GM12878 (cell line): ENCODE measurements around the gene DBR1. TPM values are rescaled to one million over a fixed set of nuclear protein-coding genes. Genes with fewer than 3 reads are reported as not detected.
A peak's percentile ranks its signal among the peaks of the same experiment; 100 is the strongest.

ENCODE experiments used
- BRCA1 ChIP-seq: IDR thresholded peaks from 2 replicates; pipeline ENCODE4 v1.6.1; 2011; ENCODE audit warnings: low read depth, low read length, improper control_type of control experiment
- ESRRA ChIP-seq: IDR thresholded peaks from 2 replicates; pipeline ENCODE4 v1.6.1; 2012; ENCODE audit warnings: mild to moderate bottlenecking, low read length, improper control_type of control experiment
- IRF5 ChIP-seq: fragments of 450-650 bp; IDR thresholded peaks from 2 replicates; pipeline ENCODE4 v1.6.1; 2017; ENCODE audit warnings: borderline replicate concordance
- NBN ChIP-seq: fragments of 450-650 bp; IDR thresholded peaks from 2 replicates; pipeline ENCODE4 v1.6.1; 2016
- NR2C2 ChIP-seq: IDR thresholded peaks from 2 replicates; pipeline ENCODE4 v1.6.1; 2011; ENCODE audit warnings: borderline replicate concordance, low read depth; ENCODE audit not compliant: control insufficient read depth, insufficient read length
- NRF1 ChIP-seq: conservative IDR thresholded peaks from 2 replicates; pipeline ENCODE4 v1.6.1; 2011; ENCODE audit warnings: mild to moderate bottlenecking, low read depth, low read length, improper control_type of control experiment
- RAD51 ChIP-seq: fragments of 450-650 bp; IDR thresholded peaks from 2 replicates; pipeline ENCODE4 v1.6.1; 2016; ENCODE audit warnings: moderate library complexity, mild to moderate bottlenecking, inconsistent platforms
- RUNX3 ChIP-seq: IDR thresholded peaks from 2 replicates; pipeline ENCODE4 v1.6.1; 2012; ENCODE audit warnings: low read length, inconsistent platforms
- polyA plus RNA-seq, 11 experiments: library from polyadenylated mRNA; depleted of rRNA in 4 of 11; unstranded in 6 of 11; stranded (reverse) in 5 of 11; fragments of >200 nt; fragmentation: Nextera tagmentation in 4 of 11; fragmentation: Illumina TruSeq in 1 of 11; extraction: Ambion mirVana in 4 of 11; extraction: Trizol in 1 of 11; gene quantifications; 1 replicate in 1 of 11; 2 replicates in 10 of 11; pipeline versions ENCODE4 v1.2.1 to v1.2.3, GENCODE V29; 2011 to 2016; ENCODE audit warnings: inconsistent platforms in 2 of 11, missing spikeins in 2 of 11, low read depth in 1 of 11
- total RNA-seq, 4 experiments: library from RNA; depleted of rRNA in 3 of 4; stranded (reverse); fragments of >200 nt in 3 of 4; fragmentation: Illumina TruSeq in 1 of 4; extraction: Trizol in 1 of 4; gene quantifications; 2 replicates each; pipeline versions ENCODE4 v1.2.1 to v1.2.3, GENCODE V29; 2013 to 2021
- TF ChIP-seq, protein P1 (sequence below): fragments of 450-650 bp; IDR thresholded peaks from 2 replicates; pipeline ENCODE4 v1.6.1; 2016; ENCODE audit warnings: mild to moderate bottlenecking

Gene DBR1
- total and polyA plus RNA-seq, 10 of the 15 experiments (the other 5 are each of a cell fraction or from before 2014, with no cell fraction given) = 4.1 to 17.3 (median 15.8) TPM

DNA sequence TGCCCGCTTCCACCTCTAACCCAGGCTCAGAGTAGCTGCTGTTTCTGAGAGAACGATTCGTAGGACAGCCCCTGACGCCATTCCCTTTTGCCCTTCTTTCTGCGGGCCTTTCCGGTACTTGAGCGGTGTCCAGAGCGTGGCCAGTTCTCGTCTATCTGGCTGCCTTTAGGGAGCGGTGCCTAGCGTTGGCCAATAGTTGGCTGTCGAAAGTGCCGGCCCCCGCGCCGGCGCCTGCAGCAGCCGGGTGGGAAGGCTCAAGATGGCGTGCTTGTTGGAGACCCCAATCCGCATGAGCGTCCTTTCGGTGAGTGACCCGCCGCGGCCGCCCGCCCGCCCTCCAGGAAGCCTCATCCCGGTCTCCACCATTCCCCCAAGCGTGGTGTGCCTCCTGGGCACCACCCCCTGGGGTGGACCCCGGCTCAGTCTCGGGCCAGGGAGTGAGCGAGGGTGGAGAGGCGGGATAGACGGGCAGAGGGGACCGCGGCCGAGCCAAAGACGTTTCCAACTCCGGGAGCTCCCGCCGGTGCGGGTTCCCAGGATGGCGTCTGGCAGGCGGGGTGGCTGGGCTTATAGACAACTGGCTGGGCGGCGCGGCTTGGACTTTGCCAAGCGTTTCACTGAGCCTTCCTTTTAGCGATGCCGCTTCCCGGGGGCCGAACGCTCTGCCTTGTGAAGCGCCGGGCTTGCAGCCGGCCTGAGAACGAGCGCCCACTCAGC lies 12.7 kb upstream of the DBR1 start, which contains the start of gene ARMC8 (continued):
- TF ChIP-seq NBN (peak; percentile 92), NR2C2 (no peak), BRCA1 (no peak), RUNX3 (no peak; the same call in 1 of the 2 replicates), IRF5 (no peak), ESRRA (no peak), RAD51 (no peak), NRF1 (peak; percentile 55; the same call in 1 of the 2 replicates)
- TF ChIP-seq, protein P1, sequence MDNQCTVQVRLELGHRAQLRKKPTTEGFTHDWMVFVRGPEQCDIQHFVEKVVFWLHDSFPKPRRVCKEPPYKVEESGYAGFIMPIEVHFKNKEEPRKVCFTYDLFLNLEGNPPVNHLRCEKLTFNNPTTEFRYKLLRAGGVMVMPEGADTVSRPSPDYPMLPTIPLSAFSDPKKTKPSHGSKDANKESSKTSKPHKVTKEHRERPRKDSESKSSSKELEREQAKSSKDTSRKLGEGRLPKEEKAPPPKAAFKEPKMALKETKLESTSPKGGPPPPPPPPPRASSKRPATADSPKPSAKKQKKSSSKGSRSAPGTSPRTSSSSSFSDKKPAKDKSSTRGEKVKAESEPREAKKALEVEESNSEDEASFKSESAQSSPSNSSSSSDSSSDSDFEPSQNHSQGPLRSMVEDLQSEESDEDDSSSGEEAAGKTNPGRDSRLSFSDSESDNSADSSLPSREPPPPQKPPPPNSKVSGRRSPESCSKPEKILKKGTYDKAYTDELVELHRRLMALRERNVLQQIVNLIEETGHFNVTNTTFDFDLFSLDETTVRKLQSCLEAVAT = peak; percentile 76; the same call in 1 of the 2 replicates
